GM06990 (cell line): ENCODE results near the gene SULT1B1.

ENCODE experiments used
- DNase-seq: peaks from one replicate; pipeline ENCODE4 v3.0.0-alpha.2; 2011; ENCODE audit not compliant: insufficient read length; ENCODE audit errors: extremely low read depth
- H3K27me3 ChIP-seq: replicated peaks from 2 replicates; pipeline ENCODE4 v1.6.0; 2011; ENCODE audit warnings: low read length; ENCODE audit not compliant: control insufficient read depth, insufficient read depth
- H3K36me3 ChIP-seq: 2 replicates; pipeline ENCODE4 v1.5.1; 2011; ENCODE audit warnings: low read length; ENCODE audit not compliant: control insufficient read depth, insufficient read depth
- H3K4me3 ChIP-seq: replicated peaks from 2 replicates; pipeline ENCODE4 v1.5.1; 2011; ENCODE audit warnings: low read depth, mild to moderate bottlenecking, control low read depth, low read length
- CTCF ChIP-seq: IDR thresholded peaks from 2 replicates; pipeline ENCODE4 v1.5.1; 2011; ENCODE audit warnings: low read length, control low read depth, mild to moderate bottlenecking, inconsistent platforms; ENCODE audit not compliant: insufficient read depth, poor library complexity, severe bottlenecking

SULT1B1 gene

GRCh38 chr4:69785211-69785831, 24.9 kb upstream of the SULT1B1 start:
- no peak for TF ChIP-seq CTCF
- Histone ChIP-seq H3K36me3 (no peaks in the 10 kb centered on the region), H3K4me3 (no peak overlapping the region), H3K27me3 (no peaks in the 10 kb centered on the region)
- no peak for DNase-seq

- no peak for TF ChIP-seq CTCF
- Histone ChIP-seq H3K36me3 (no peaks in the 10 kb centered on the region), H3K4me3 (no peak overlapping the region), H3K27me3 (no peaks in the 10 kb centered on the region)
- DNase-seq, result no peak
Observed at GRCh38 chr4:69782651-69783310, 22.4 kb upstream of the SULT1B1 start.

- TF ChIP-seq CTCF, result no peak
- H3K4me3 ChIP-seq, result no peak overlapping the region
- H3K36me3 ChIP-seq, result no peaks in the 10 kb centered on the region
- no peak for DNase-seq
- no peaks in the 10 kb centered on the region for H3K27me3 ChIP-seq
Observed at GRCh38 chr4:69781458-69782418, 21.3 kb upstream of the SULT1B1 start.

- Histone ChIP-seq H3K4me3 (no peak overlapping the region), H3K27me3 (no peaks in the 10 kb centered on the region), H3K36me3 (no peaks in the 10 kb centered on the region)
- no peak for DNase-seq
- TF ChIP-seq CTCF, result no peak
Observed at GRCh38 chr4:69780141-69780540, 19.7 kb upstream of the SULT1B1 start.

- no peak for DNase-seq
- no peak overlapping the region for H3K4me3 ChIP-seq
- H3K36me3 ChIP-seq, result no peaks in the 10 kb centered on the region
- no peak for TF ChIP-seq CTCF
- H3K27me3 ChIP-seq, result no peaks in the 10 kb centered on the region
Observed at GRCh38 chr4:69776696-69777095, 16.3 kb upstream of the SULT1B1 start.
